SK-N-MC (cell line): Measurements from ENCODE around the gene KRT6A.

Source experiments
- EZH2 ChIP-seq: fragments of 200-600 bp; sonication (generic); IDR thresholded peaks from one replicate; pipeline ENCODE4 v1.6.1; 2017; ENCODE audit warnings: antibody characterized with exemption
- FOXP2 ChIP-seq: optimal IDR thresholded peaks from 2 replicates; pipeline ENCODE3; 2011; ENCODE audit warnings: mild to moderate bottlenecking, moderate library complexity; ENCODE audit not compliant: insufficient read depth; ENCODE audit errors: extremely low read length, control extremely low read depth
- POLR2AphosphoS5 ChIP-seq: IDR thresholded peaks from 2 replicates; pipeline ENCODE4 v1.6.1; 2012; ENCODE audit warnings: mild to moderate bottlenecking, low read depth, low read length, borderline replicate concordance

GRCh38 chr12:52455821-52456220, 37.2 kb downstream of the KRT6A start:
- TF ChIP-seq EZH2 (no peak), FOXP2 (no peak), POLR2AphosphoS5 (no peak)
